ENCODE data around the gene KIF26B. TPM values are rescaled to one million over a fixed set of nuclear protein-coding genes. Genes with fewer than 3 reads are reported as not detected.

Gene KIF26B
- total and polyA plus RNA-seq, 10 of the 15 experiments (the other 5 are each of a cell fraction or from before 2014, with no cell fraction given): 0.35 to 11.6 (median 2.2) TPM

DNA sequence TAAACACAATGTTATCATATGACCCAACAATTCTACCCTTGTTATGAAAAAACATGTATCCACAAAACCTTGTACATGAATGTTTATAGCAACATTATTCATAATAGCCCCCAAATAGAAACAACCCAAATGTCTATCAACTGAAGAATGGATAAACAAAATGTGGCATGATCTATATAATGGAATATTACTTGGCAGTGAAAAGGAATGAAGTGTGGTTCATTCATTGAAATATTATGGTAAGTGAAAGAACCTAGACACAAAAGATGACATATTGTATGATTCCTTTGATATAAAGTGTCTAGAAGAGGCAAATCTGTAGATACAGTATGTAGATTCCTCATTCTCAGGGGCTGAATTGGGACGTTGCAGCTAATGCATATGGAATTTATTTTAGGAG, 151.2 kb downstream of the KIF26B start (continued):
- TF ChIP-seq, protein P1, sequence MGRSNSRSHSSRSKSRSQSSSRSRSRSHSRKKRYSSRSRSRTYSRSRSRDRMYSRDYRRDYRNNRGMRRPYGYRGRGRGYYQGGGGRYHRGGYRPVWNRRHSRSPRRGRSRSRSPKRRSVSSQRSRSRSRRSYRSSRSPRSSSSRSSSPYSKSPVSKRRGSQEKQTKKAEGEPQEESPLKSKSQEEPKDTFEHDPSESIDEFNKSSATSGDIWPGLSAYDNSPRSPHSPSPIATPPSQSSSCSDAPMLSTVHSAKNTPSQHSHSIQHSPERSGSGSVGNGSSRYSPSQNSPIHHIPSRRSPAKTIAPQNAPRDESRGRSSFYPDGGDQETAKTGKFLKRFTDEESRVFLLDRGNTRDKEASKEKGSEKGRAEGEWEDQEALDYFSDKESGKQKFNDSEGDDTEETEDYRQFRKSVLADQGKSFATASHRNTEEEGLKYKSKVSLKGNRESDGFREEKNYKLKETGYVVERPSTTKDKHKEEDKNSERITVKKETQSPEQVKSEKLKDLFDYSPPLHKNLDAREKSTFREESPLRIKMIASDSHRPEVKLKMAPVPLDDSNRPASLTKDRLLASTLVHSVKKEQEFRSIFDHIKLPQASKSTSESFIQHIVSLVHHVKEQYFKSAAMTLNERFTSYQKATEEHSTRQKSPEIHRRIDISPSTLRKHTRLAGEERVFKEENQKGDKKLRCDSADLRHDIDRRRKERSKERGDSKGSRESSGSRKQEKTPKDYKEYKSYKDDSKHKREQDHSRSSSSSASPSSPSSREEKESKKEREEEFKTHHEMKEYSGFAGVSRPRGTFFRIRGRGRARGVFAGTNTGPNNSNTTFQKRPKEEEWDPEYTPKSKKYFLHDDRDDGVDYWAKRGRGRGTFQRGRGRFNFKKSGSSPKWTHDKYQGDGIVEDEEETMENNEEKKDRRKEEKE (IDR thresholded peaks at IDR 0.05): no peak
- TF ChIP-seq, protein P2, sequence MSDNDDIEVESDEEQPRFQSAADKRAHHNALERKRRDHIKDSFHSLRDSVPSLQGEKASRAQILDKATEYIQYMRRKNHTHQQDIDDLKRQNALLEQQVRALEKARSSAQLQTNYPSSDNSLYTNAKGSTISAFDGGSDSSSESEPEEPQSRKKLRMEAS (IDR thresholded peaks at IDR 0.05; ENCODE audit: low read depth, low read length): no peak
- TF ChIP-seq ATF7 (IDR thresholded peaks at IDR 0.05; ENCODE audit: low read depth): no peak
- TF ChIP-seq BMI1 (IDR thresholded peaks at IDR 0.05; ENCODE audit: borderline replicate concordance): no peak
- no peak for TF ChIP-seq PAX5 (IDR thresholded peaks at IDR 0.05; ENCODE audit: borderline replicate concordance, low read depth, low read length)
- TF ChIP-seq SRF (IDR thresholded peaks at IDR 0.05; ENCODE audit: low read depth in 2 of 2, low read length in 2 of 2): no peak
- no peak for TF ChIP-seq BCL11A (IDR thresholded peaks at IDR 0.05; ENCODE audit: low read depth, low read length)

DNA sequence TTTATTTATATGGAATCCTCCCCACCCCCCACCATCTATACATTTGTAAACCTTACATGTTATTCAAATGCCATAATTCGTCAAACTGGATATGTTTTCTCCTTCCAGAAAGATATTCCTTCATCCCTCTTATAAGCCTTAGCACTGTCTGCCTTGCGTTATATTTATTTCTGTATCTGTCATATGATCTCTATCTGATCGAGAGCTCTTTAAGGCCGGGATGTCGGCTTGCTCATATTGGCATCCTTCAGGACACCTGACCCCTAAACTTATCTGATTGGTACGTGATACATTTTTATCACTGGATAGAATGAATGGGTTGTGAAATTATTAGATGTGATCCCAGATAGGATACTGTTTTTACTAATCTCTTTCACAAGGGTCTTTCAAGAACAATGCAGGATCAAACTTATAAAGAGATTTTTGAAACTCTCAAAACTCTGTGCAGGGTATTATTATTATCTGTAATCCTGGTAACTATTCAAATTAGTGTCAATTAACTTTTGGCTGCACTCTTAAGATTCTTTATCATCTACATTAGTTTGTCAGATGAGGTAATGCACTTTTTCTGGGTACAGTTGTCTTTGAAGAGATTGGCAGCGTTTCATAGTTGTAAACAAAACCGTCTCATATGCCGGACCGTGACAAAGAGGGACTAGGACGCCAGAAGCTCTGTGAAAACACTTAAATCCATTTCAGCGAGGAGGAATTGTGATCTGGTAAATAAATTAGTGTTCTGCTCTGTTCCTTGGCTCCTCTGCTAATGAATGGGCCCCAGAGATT, 152.0 kb downstream of the KIF26B start:
- ATAC-seq (no peak), FAIRE-seq (no peak), DNase-seq (ENCODE audit: low read depth, low spot score) (no peak)
- Histone ChIP-seq H3K4me2 (ENCODE audit: control insufficient read depth, insufficient read depth) (no peak overlapping the region), H3K27me3 (replicated peaks in 1 of 2; ENCODE audit: control insufficient read depth in 2 of 2, insufficient read depth in 2 of 2, low read length in 1 of 2) (no peaks in the 10 kb centered on the region), H3K9me3 (replicated peaks; ENCODE audit: control insufficient read depth, insufficient read depth, low read length) (no peaks in the 10 kb centered on the region), H3K4me1 (ENCODE audit: control insufficient read depth, insufficient read depth, low read length) (peaks cover 9% of the 10 kb centered on the region), H2AFZ (ENCODE audit: control insufficient read depth, low read depth, low read length) (no peak overlapping the region), H3K27ac (ENCODE audit: control insufficient read depth, insufficient read depth) (no peak overlapping the region), H3K4me3 (no peak overlapping the region), H4K20me1 (ENCODE audit: control insufficient read depth, insufficient read depth) (no peaks in the 10 kb centered on the region), H3K9ac (ENCODE audit: control insufficient read depth, insufficient read depth, low read length) (no peak overlapping the region), H3K79me2 (ENCODE audit: control insufficient read depth, insufficient read depth, low read length) (no peaks in the 10 kb centered on the region), H3K36me3 (ENCODE audit: control insufficient read depth in 2 of 2, insufficient read depth in 2 of 2, low read length in 1 of 2) (no peaks in the 10 kb centered on the region)
- ChIA-PET POLR2A (no interaction called here), SMC1A (ENCODE audit: uncharacterized antibody, unreplicated experiment) (no interaction called here), CTCF (no interaction called here), RAD21 (ENCODE audit: unreplicated experiment) (no interaction called here)
- BruUV-seq (replicated peaks): no TSS peak
- 35% methylated on average over 12 of the region's 12 CpGs for WGBS (ENCODE audit: insufficient coverage, insufficient replicate concordance, low lambda C conversion rate, missing lambda C conversion rate)
- intact Hi-C loops (cut with micrococcal nuclease; ENCODE audit: unreplicated experiment): no loop called here
- in situ Hi-C loops (cut with MboI): no loop called here
- TF ChIP-seq CEBPB (IDR thresholded peaks at IDR 0.05; ENCODE audit: borderline replicate concordance in 1 of 2, low read depth in 2 of 2, low read length in 2 of 2) (no peak), BHLHE40 (IDR thresholded peaks at IDR 0.05; ENCODE audit: borderline replicate concordance in 1 of 2, low read depth in 2 of 2, low read length in 1 of 2) (no peak)
- TF ChIP-seq, protein P3, sequence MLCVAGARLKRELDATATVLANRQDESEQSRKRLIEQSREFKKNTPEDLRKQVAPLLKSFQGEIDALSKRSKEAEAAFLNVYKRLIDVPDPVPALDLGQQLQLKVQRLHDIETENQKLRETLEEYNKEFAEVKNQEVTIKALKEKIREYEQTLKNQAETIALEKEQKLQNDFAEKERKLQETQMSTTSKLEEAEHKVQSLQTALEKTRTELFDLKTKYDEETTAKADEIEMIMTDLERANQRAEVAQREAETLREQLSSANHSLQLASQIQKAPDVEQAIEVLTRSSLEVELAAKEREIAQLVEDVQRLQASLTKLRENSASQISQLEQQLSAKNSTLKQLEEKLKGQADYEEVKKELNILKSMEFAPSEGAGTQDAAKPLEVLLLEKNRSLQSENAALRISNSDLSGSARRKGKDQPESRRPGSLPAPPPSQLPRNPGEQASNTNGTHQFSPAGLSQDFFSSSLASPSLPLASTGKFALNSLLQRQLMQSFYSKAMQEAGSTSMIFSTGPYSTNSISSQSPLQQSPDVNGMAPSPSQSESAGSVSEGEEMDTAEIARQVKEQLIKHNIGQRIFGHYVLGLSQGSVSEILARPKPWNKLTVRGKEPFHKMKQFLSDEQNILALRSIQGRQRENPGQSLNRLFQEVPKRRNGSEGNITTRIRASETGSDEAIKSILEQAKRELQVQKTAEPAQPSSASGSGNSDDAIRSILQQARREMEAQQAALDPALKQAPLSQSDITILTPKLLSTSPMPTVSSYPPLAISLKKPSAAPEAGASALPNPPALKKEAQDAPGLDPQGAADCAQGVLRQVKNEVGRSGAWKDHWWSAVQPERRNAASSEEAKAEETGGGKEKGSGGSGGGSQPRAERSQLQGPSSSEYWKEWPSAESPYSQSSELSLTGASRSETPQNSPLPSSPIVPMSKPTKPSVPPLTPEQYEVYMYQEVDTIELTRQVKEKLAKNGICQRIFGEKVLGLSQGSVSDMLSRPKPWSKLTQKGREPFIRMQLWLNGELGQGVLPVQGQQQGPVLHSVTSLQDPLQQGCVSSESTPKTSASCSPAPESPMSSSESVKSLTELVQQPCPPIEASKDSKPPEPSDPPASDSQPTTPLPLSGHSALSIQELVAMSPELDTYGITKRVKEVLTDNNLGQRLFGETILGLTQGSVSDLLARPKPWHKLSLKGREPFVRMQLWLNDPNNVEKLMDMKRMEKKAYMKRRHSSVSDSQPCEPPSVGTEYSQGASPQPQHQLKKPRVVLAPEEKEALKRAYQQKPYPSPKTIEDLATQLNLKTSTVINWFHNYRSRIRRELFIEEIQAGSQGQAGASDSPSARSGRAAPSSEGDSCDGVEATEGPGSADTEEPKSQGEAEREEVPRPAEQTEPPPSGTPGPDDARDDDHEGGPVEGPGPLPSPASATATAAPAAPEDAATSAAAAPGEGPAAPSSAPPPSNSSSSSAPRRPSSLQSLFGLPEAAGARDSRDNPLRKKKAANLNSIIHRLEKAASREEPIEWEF (IDR thresholded peaks at IDR 0.05; ENCODE audit: insufficient replicate concordance, low read depth, low read length): no peak
